GM12801 (cell line): Measurements from ENCODE around the gene GCDH.

Source experiments
- CTCF ChIP-seq: IDR thresholded peaks from one replicate; pipeline ENCODE4 v1.5.1; 2011; ENCODE audit warnings: control low read depth; ENCODE audit not compliant: insufficient read length; ENCODE audit errors: extremely low read depth

GCDH gene

GRCh38 chr19:12867120-12868099 is 23.6 kb upstream of the GCDH start:
- TF ChIP-seq CTCF = no peak

GRCh38 chr19:12868540-12869112 is 22.3 kb upstream of the GCDH start:
- no peak for TF ChIP-seq CTCF

GRCh38 chr19:12871681-12872080 is 19.3 kb upstream of the GCDH start:
- TF ChIP-seq CTCF = no peak

GRCh38 chr19:12872255-12872654 is 18.7 kb upstream of the GCDH start:
- TF ChIP-seq CTCF = no peak

- no peak for TF ChIP-seq CTCF
These were observed 17.7 kb upstream of the GCDH start for GRCh38 chr19:12872941-12873890.

GRCh38 chr19:12873891-12874745 is 16.8 kb upstream of the GCDH start:
- TF ChIP-seq CTCF = no peak
